ENCODE measurements around the gene GAB2.
"Not testable (repeated sequence)": the region's sequence is repeated elsewhere in the genome, so short reads cannot be mapped to it uniquely, and the experiment has no call there.

GAB2 gene

GRCh38 chr11:78237293-78238046, 180.2 kb downstream of the GAB2 start:
- no peak for DNase-seq

- no peak for DNase-seq
Measured at GRCh38 chr11:78234006-78234405, 183.6 kb downstream of the GAB2 start.

GRCh38 chr11:78233046-78233445, 184.6 kb downstream of the GAB2 start:
- not testable (repeated sequence) for DNase-seq

- no peak for DNase-seq
Measured at GRCh38 chr11:78231962-78232501, 185.6 kb downstream of the GAB2 start.

GRCh38 chr11:78230161-78230877, 187.3 kb downstream of the GAB2 start:
- peak; percentile 45 for DNase-seq

GRCh38 chr11:78229106-78229505, 188.5 kb downstream of the GAB2 start:
- DNase-seq = no peak

GRCh38 chr11:78228467-78228866, 189.2 kb downstream of the GAB2 start:
- DNase-seq = peak; percentile 76

- DNase-seq = no peak
Measured at GRCh38 chr11:78227921-78228320, 189.7 kb downstream of the GAB2 start.

- DNase-seq = no peak
Measured at GRCh38 chr11:78226684-78227680, 190.6 kb downstream of the GAB2 start.

GRCh38 chr11:78224906-78225420, 192.7 kb downstream of the GAB2 start:
- no peak for DNase-seq

GRCh38 chr11:78224506-78224905, 193.1 kb downstream of the GAB2 start:
- DNase-seq = no peak

GRCh38 chr11:78223320-78223954, 194.2 kb downstream of the GAB2 start:
- no peak for DNase-seq

GRCh38 chr11:78222726-78223125, 194.9 kb downstream of the GAB2 start:
- not testable (repeated sequence) for DNase-seq

GRCh38 chr11:78221396-78222315, 196.0 kb downstream of the GAB2 start:
- no peak for DNase-seq

- no peak for DNase-seq
Measured at GRCh38 chr11:78220218-78221157, 197.1 kb downstream of the GAB2 start.

GRCh38 chr11:78219493-78220217, 198.0 kb downstream of the GAB2 start:
- no peak for DNase-seq

- DNase-seq = no peak
Measured at GRCh38 chr11:78218707-78219492, 198.7 kb downstream of the GAB2 start.
